ENCODE data around the gene NBPF15.
"Not testable (repeated sequence)": the region's sequence is repeated elsewhere in the genome, so short reads cannot be mapped to it uniquely, and the experiment has no call there.

- TF ChIP-seq CTCF (IDR thresholded peaks at IDR 0.05; ENCODE audit: poor library complexity); EZH2phosphoT487 (IDR thresholded peaks at IDR 0.05; ENCODE audit: low read depth, severe bottlenecking, unreplicated experiment): not testable (repeated sequence)
Observed at GRCh38 chr1:144461136-144461759, at the start of gene NBPF15.

All from hepatocyte (in vitro differentiated cells).